ENCODE results near the gene ABCF1.

DNA sequence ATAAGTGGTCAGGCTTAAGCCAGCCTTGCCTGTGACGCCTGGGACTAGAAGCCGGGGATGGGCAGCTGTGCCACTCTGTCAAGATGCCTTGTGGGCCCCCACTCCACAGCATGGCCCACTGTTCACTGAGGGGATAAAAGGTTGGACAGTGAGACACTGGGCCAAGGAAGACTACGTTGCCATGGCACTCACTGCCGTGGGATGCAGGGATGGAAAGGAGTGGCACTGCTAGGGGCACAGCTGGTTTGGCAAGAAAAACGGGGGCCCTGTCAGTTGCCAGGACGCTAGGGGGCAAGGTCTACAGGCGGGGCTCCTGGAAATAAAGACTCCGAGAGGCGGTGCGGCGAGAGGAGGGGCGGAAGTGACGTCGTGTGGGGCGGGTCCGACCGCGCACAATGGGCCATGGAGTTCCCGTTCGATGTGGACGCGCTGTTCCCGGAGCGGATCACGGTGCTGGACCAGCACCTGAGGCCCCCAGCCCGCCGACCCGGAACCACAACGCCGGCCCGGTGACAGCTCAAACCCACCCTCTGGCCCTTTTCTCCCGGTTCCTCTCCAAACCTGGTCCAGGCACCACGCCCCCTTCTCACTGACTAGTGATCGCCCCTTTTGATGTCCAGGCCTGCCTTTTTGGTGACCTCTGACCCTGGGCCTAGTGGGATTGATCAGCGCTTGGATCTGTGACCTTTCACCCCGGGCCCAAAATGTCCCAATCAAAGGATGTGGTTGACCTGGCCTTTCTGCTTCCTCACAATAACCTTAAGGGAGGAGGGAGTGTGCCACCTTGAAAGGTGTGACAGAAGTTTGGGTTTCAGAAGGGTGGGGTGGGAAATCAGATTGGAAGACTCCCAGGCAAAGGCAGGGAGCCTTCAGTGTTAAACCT, 55.5 kb downstream of the ABCF1 start, which contains the start of gene ATAT1:
- peak in 2 of 3 experiments; percentile 10 to 41 for TF ChIP-seq CTCF (IDR thresholded peaks at IDR 0.05)
- TF ChIP-seq POLR2A (IDR thresholded peaks at IDR 0.05), result no peak
